NCI-H1930 (cell line): ENCODE measurements around the gene THSD4.
"Not testable (repeated sequence)": the region's sequence is repeated elsewhere in the genome, so short reads cannot be mapped to it uniquely, and the experiment has no call there.

ENCODE experiments used
- DNase-seq, 2 experiments: peaks; one replicate each; lab custom pipeline; 2025; lab: John Stamatoyannopoulos, UW

THSD4 gene

GRCh38 chr15:71430782-71431181 lies 315.5 kb downstream of the THSD4 start:
- no peak for DNase-seq

DNA sequence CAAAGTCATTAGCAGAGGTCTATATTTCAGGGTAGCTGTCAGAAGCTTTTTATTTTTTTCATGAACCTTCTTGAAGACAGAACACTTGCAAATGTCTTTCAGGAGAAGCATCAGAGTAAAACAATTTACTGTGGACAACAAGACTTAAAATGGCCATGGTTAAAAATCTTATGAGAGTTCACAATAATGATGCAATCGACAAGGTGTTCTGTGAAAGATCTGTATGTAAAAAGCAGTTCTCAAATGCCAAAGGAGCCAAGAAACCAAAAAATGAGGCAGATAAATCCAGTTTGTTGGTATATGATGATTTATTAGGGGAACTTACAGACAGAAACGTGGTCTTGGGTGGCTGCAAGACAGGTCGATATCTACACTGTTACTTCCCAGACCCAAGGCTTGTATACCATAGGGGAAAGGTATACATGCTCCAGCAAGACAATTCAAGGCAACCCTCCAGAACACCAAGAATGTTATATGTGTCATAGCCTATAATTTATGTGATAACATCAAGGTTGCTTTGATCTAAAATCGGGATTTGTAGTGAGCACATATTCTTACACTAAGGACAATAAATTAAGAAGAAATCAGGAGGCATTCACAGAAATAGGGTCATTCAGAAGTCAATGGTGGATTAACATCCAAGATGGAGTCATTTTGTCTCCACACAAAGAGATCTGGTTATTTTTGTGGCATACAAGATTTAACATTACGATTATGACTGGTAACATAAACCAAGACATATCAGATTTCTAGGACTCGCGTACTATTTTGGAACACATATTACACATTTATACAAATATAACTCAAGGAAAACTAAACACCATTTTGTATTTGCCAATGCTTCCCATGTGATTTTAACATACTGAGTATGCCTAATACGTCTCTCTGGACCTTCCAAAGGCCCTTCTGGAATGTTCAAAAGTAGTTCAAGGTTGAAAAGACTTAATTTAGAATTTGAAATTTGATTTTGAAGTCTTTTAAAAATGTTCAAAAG lies 316.4 kb downstream of the THSD4 start:
- DNase-seq: no peak

GRCh38 chr15:71433402-71433801 lies 318.1 kb downstream of the THSD4 start:
- DNase-seq: no peak

DNA sequence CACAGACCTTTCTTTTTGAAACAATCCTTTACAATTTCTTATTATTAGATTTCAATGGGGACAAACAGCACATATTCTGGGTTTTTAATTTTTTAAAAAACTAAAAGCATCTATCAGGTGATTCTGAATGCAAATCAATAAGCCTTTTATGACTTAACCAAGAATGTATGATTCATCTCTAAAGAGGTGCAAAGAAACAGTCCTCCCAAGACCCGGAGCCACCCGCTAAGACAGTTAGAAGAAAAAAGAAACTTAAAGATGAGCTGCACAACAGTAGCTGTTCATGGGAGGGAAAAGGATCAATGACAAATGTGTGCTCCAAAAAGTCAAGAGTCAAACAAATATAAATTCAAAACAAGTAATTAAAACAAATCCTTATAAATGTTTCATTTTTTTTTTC lies 319.5 kb downstream of the THSD4 start:
- DNase-seq: no peak

GRCh38 chr15:71435552-71435951 lies 320.3 kb downstream of the THSD4 start:
- DNase-seq: no peak

DNA sequence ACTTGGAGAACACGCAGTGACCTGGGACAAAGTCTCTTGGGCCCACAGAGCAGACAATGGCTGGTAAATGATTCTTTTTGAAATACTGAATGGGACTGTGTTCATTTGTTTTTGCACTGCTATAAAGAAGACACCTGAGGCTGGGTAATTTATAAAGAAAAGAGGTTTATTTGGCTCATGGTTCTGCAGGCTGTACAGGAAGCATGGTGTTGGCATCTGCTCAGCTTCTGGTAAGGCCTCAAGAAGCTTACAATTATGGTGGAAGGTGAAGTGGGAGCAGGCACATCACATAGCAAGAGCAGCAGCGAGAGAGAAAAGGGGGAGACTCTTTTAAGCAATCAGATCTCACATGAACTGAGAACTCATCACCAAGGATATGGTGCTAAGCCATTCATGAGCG lies 321.6 kb downstream of the THSD4 start:
- no peak for DNase-seq

GRCh38 chr15:71437404-71437803 lies 322.1 kb downstream of the THSD4 start:
- no peak for DNase-seq

DNA sequence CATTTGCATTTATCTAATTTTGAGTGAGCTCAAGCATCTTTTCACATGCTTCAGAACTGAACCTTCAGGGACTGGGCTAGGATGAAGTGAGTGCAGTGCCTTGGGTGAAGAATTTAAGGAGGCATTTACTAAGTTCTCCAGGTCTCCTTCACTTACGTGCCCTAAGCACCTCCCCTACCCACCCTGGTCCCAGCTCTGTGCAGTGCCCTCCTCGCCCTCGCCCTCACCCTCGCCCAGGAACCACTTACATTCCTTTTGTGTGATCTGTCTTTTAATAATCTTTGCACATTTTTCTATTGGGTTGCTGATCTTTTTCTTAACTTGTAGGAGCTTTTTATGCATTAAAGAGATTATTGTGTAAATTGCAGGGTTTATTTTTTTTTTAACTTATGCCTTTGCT lies 322.6 kb downstream of the THSD4 start:
- no peak for DNase-seq

DNA sequence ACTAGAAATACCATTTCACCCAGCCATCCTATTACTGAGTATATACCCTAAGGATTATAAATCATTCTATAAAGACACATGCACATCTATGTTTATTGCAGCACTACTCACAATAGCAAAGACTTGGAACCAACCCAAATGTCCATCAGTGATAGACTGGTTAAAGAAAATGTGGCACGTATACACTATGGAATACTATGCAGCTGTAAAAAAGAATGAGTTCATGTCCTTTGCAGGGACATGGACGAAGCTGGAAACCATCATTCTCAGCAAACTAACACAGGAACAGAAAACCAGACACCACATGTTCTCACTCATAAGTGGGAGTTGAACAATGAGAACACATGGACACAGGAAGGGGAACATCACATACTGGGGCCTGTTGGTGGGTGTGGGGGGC lies 324.2 kb downstream of the THSD4 start:
- not testable (repeated sequence) for DNase-seq

- peak in 1 of 2 experiments; percentile 13 for DNase-seq
Measured at GRCh38 chr15:71440489-71441110, 325.3 kb downstream of the THSD4 start.

- DNase-seq: peak in 1 of 2 experiments; percentile 4
Measured at GRCh38 chr15:71443538-71443937, 328.3 kb downstream of the THSD4 start.

- DNase-seq: no peak
Measured at GRCh38 chr15:71444032-71444810, 328.9 kb downstream of the THSD4 start.

GRCh38 chr15:71444866-71445590 lies 329.8 kb downstream of the THSD4 start:
- DNase-seq: no peak

GRCh38 chr15:71447328-71448250 lies 332.3 kb downstream of the THSD4 start:
- no peak for DNase-seq

DNA sequence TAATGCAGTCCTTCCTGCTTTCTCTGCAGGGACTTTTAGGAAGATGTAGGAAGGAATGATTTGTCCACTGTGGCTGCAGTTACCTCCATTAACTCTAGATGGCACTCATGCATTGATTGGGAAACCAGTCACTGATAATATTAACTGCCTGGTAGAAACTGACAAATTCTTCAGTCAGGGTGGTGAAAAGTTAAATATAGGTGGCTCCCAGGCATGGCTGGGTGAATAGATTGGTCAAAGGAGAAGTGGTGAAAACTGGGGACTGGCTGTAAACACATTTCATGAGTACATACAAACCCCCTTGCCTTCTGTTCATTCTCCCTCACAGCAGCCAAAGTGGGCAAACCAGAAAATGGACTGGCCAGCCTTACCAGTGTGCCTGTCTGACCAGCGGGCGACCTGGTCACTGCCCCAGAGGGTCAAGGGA lies 333.4 kb downstream of the THSD4 start:
- peak in 1 of 2 experiments; percentile 27 for DNase-seq

DNA sequence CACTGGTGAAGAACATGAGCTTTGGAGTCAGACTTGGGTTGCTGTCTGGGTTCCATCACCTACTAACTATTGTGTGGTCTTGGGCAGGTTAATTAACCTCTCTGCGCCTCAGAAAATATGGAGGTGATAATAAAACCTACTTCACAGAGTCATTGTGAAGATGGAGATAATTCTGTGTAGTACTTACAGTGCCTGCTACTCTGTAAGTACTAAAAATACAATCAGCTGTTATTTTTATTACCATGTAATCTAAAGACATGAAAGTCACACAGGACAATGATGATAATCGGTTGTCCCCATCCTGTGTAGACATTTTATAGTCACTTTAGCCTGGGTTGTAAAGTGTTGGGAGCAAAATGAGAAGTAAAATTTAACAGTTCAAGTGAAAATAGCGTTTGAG lies 334.1 kb downstream of the THSD4 start:
- no peak for DNase-seq

DNA sequence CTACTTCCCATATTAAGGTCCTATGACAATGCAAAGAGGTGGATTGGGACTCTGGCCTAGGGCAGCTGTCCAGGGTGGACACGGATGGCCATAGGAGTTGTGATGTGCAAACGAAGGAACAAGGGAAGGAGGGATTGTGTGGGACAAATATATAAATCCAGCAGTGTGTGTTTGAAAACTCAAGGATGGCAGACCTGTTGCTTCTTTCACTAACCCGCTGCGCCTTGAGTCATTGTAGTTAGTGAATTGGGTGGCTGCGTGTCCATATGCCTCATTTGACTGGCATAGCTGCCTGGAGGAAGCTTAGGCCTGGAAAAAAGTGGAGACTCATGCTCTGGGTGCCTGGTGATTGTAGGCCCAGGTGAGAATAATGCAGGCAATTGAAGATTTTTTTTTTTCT lies 334.7 kb downstream of the THSD4 start:
- no peak for DNase-seq

- no peak for DNase-seq
Measured at GRCh38 chr15:71451130-71451529, 335.9 kb downstream of the THSD4 start.

DNA sequence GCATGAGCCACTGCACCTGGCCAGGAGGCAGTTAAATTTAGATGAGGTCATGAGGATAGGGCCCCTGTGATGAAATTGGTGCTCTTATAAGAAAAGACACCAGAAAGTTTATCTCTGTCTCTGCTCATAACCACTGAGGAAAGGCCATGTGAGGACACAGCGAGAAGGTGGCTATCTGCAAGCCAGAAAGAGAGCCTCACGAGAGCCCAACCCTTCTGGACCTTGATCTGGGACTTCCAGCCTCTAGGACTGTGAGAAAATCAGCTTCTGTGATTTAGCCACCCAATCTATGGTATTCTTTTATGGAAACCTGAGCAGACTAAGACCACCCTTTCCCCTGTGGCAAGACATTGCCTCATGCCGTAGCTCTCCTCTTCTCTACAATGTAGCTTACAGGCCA lies 337.6 kb downstream of the THSD4 start:
- no peak for DNase-seq

DNA sequence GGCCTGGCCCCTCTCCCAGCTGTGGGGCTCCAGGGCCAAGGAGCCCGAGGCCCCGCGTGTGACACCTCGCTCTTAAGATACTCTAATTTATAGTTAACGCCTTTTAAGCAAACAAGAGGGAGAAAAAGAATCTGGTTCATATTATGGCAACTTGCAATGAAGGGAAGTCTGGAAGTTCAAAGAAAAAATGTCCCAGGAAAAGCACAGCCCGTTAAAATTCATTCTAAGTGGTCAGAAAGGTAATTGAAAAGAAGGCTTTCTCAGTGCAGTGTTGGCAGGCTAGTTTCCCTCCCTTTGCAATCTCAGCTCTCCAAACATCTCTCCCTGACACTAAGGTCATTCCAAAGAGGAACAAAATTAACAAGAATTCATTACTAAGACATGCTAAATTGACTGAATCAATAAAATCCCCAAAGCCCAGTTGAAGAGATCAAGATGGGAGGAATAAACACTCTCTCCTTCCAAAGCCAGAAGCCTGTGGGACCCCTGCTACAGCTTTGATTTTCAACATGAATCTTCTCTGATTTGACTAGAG lies 339.3 kb downstream of the THSD4 start:
- DNase-seq: no peak
